GM21423 (cell line): ENCODE data around the gene GABPB2.
"Not testable (repeated sequence)": the region's sequence is repeated elsewhere in the genome, so short reads cannot be mapped to it uniquely, and the experiment has no call there.

Experiments used
- ATAC-seq: cut with Tn5 transposase; IDR thresholded peaks from one replicate; pipeline ENCODE4 v1.9.1; 2021; ENCODE audit warnings: mild to moderate bottlenecking, moderate library complexity; ENCODE audit not compliant: unreplicated experiment

Gene GABPB2

GRCh38 chr1:151059109-151060006, 11.2 kb upstream of the GABPB2 start, which contains the start of gene CDC42SE1:
Gene CDC42SE1 (minus strand): TSS chr1:151059622. CDS start chr1:151055730, 3,892 bp downstream.
- ATAC-seq, result peak; percentile 64

- ATAC-seq, result no peak
Observed at GRCh38 chr1:151060007-151060656, 10.4 kb upstream of the GABPB2 start, which contains the start of gene MLLT11. Gene MLLT11 (plus strand): TSS chr1:151060397. CDS start chr1:151067225, 6,828 bp downstream.

- no peak for ATAC-seq
Observed at GRCh38 chr1:151060657-151061421, 9.7 kb upstream of the GABPB2 start.

- ATAC-seq, result no peak
Observed at GRCh38 chr1:151061704-151062103, 8.9 kb upstream of the GABPB2 start.

- no peak for ATAC-seq
Observed at GRCh38 chr1:151062741-151063371, 7.7 kb upstream of the GABPB2 start.

GRCh38 chr1:151065089-151065645, 5.4 kb upstream of the GABPB2 start:
- no peak for ATAC-seq

GRCh38 chr1:151067185-151067584, 3.4 kb upstream of the GABPB2 start:
- no peak for ATAC-seq

- ATAC-seq, result no peak
Observed at GRCh38 chr1:151069103-151069486, 1.5 kb upstream of the GABPB2 start.

- ATAC-seq, result no peak
Observed at GRCh38 chr1:151072224-151072623, 1.7 kb downstream of the GABPB2 start.

- no peak for ATAC-seq
Observed at GRCh38 chr1:151085953-151086559, 15.5 kb downstream of the GABPB2 start.

GRCh38 chr1:151097426-151097825, 26.9 kb downstream of the GABPB2 start:
- ATAC-seq, result not testable (repeated sequence)

- no peak for ATAC-seq
Observed at GRCh38 chr1:151098126-151098525, 27.6 kb downstream of the GABPB2 start.

GRCh38 chr1:151104630-151105029, 34.1 kb downstream of the GABPB2 start:
- ATAC-seq, result no peak

GRCh38 chr1:151106894-151107293, 36.3 kb downstream of the GABPB2 start:
- no peak for ATAC-seq

GRCh38 chr1:151108331-151108730, 37.8 kb downstream of the GABPB2 start:
- no peak for ATAC-seq

- no peak for ATAC-seq
Observed at GRCh38 chr1:151113877-151114276, 43.3 kb downstream of the GABPB2 start.

- no peak for ATAC-seq
Observed at GRCh38 chr1:151124763-151125403, 54.3 kb downstream of the GABPB2 start.

- ATAC-seq, result no peak
Observed at GRCh38 chr1:151128800-151129199, 58.2 kb downstream of the GABPB2 start.

GRCh38 chr1:151130987-151131586, 60.5 kb downstream of the GABPB2 start:
- ATAC-seq, result peak; percentile 81
